GM21423 (cell line): ENCODE results near the gene JMJD7.

Source experiments
- ATAC-seq: cut with Tn5 transposase; IDR thresholded peaks from one replicate; pipeline ENCODE4 v1.9.1; 2021; ENCODE audit warnings: mild to moderate bottlenecking, moderate library complexity; ENCODE audit not compliant: unreplicated experiment

JMJD7 gene

GRCh38 chr15:41861736-41862356 is 34.0 kb downstream of the JMJD7 start:
- ATAC-seq: no peak

GRCh38 chr15:41862515-41863116 is 34.7 kb downstream of the JMJD7 start:
- ATAC-seq: no peak

GRCh38 chr15:41865490-41866055 is 37.7 kb downstream of the JMJD7 start:
- no peak for ATAC-seq

- ATAC-seq: no peak
These were observed 38.4 kb downstream of the JMJD7 start for GRCh38 chr15:41866263-41866703.

- no peak for ATAC-seq
These were observed 39.1 kb downstream of the JMJD7 start for GRCh38 chr15:41866872-41867579.

GRCh38 chr15:41868321-41868720 is 40.4 kb downstream of the JMJD7 start:
- ATAC-seq: no peak

GRCh38 chr15:41869770-41870688 is 42.1 kb downstream of the JMJD7 start:
- ATAC-seq: no peak

- no peak for ATAC-seq
These were observed 42.8 kb downstream of the JMJD7 start for GRCh38 chr15:41870689-41871081.

- no peak for ATAC-seq
These were observed 43.4 kb downstream of the JMJD7 start for GRCh38 chr15:41871175-41871905.

GRCh38 chr15:41872166-41872747 is 44.4 kb downstream of the JMJD7 start:
- no peak for ATAC-seq

GRCh38 chr15:41873711-41874110 is 45.8 kb downstream of the JMJD7 start:
- ATAC-seq: no peak

- ATAC-seq: no peak
These were observed 46.8 kb downstream of the JMJD7 start for GRCh38 chr15:41874736-41875135.

GRCh38 chr15:41876007-41876406 is 48.1 kb downstream of the JMJD7 start:
- no peak for ATAC-seq

GRCh38 chr15:41876689-41877088 is 48.8 kb downstream of the JMJD7 start:
- no peak for ATAC-seq

- no peak for ATAC-seq
These were observed 49.9 kb downstream of the JMJD7 start for GRCh38 chr15:41877631-41878354.

GRCh38 chr15:41878355-41878699 is 50.4 kb downstream of the JMJD7 start:
- no peak for ATAC-seq

GRCh38 chr15:41879321-41879845 is 51.5 kb downstream of the JMJD7 start:
- no peak for ATAC-seq

GRCh38 chr15:41880156-41880877 is 52.4 kb downstream of the JMJD7 start:
- ATAC-seq: no peak
